ENCODE measurements around the gene ZBTB16.

GRCh38 chr11:114129142-114129541 lies 69.6 kb downstream of the ZBTB16 start:
- TF ChIP-seq, protein P1, sequence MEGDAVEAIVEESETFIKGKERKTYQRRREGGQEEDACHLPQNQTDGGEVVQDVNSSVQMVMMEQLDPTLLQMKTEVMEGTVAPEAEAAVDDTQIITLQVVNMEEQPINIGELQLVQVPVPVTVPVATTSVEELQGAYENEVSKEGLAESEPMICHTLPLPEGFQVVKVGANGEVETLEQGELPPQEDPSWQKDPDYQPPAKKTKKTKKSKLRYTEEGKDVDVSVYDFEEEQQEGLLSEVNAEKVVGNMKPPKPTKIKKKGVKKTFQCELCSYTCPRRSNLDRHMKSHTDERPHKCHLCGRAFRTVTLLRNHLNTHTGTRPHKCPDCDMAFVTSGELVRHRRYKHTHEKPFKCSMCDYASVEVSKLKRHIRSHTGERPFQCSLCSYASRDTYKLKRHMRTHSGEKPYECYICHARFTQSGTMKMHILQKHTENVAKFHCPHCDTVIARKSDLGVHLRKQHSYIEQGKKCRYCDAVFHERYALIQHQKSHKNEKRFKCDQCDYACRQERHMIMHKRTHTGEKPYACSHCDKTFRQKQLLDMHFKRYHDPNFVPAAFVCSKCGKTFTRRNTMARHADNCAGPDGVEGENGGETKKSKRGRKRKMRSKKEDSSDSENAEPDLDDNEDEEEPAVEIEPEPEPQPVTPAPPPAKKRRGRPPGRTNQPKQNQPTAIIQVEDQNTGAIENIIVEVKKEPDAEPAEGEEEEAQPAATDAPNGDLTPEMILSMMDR (IDR thresholded peaks at IDR 0.05; ENCODE audit: insufficient read depth, low read length): no peak
- TF ChIP-seq REST (IDR thresholded peaks at IDR 0.05; ENCODE audit: insufficient replicate concordance, low read depth) (no peak), POLR2AphosphoS5 (IDR thresholded peaks at IDR 0.05; ENCODE audit: low read depth) (no peak), GABPA (IDR thresholded peaks at IDR 0.05; ENCODE audit: low read depth) (no peak)

Measured in HL-60 (cell line).